GM21576 (cell line): Measurements from ENCODE around the gene RPL5.
"Not testable (repeated sequence)": the region's sequence is repeated elsewhere in the genome, so short reads cannot be mapped to it uniquely, and the experiment has no call there.

Experiments used
- ATAC-seq: cut with Tn5 transposase; IDR thresholded peaks from one replicate; pipeline ENCODE4 v1.9.1; 2021; ENCODE audit warnings: mild to moderate bottlenecking, moderate library complexity; ENCODE audit not compliant: unreplicated experiment

The RPL5 gene

DNA sequence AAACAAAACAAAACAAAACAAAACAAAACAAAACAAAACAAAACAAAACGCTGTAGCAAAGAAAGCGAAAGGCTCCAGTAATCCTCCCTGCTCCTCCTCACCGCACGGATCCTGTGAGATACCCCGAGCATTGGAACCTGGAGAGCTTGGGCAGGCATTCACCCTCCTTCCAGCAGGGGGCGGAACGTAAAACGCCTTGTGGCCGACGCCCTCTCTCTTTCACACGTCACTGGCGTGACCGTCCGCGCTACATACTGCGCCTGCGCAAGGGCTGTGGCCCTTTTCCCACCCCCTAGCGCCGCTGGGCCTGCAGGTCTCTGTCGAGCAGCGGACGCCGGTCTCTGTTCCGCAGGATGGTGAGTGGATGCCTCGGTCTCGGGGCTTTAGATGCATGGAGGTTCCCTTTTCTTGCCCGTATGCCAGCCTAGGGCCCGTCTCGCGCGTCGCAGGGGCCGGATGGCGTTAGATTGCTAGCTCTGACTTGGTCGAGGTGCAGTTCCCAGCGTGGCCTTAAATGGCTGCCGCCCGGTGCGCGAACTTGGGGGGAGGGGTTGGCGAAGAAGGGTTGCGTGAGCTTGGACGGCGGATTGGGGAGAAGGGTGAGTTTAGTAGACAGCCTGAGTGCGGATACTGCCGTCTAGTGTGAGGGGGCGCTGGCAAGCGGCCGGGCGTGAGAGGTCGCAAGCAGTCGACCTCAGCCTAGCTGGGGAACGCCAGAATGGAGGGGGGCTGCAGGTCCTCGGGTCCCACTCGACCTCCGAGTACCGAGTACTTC lies at the start of gene RPL5:
Gene RPL5, plus strand, starts transcription at position 279 of the 775 bp plus-strand sequence. Its CDS starts 75 bp downstream, at position 354.
- ATAC-seq = peak; percentile 90

DNA sequence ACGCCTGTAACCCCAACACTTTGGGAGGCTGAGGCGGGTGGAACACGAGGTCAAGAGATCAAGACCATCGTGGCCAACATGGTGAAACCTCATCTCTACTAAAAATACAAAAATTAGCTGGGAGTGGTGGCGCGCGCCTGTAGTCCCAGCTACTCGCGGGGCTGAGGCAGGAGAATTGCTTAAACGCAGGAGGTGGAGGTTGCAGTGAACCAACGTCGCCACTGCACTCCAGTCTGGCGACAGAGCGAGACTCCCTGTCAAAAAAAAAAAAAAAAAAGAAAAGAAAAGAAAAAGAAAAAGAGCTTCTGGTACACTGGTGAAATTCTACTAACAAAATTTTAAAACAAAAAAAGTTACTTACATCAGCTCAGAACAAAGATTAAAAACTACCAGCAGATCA lies 48.3 kb upstream of the RPL5 start:
- ATAC-seq = not testable (repeated sequence)

GRCh38 chr1:92784021-92784638 lies 47.7 kb upstream of the RPL5 start:
- ATAC-seq = peak; percentile 2

- ATAC-seq = peak; percentile 93
Observed at GRCh38 chr1:92784639-92785500, 47.0 kb upstream of the RPL5 start, which contains the start of gene EVI5. EVI5 (minus strand) TSS chr1:92785108; CDS start chr1:92736546, 48,562 bp downstream.

DNA sequence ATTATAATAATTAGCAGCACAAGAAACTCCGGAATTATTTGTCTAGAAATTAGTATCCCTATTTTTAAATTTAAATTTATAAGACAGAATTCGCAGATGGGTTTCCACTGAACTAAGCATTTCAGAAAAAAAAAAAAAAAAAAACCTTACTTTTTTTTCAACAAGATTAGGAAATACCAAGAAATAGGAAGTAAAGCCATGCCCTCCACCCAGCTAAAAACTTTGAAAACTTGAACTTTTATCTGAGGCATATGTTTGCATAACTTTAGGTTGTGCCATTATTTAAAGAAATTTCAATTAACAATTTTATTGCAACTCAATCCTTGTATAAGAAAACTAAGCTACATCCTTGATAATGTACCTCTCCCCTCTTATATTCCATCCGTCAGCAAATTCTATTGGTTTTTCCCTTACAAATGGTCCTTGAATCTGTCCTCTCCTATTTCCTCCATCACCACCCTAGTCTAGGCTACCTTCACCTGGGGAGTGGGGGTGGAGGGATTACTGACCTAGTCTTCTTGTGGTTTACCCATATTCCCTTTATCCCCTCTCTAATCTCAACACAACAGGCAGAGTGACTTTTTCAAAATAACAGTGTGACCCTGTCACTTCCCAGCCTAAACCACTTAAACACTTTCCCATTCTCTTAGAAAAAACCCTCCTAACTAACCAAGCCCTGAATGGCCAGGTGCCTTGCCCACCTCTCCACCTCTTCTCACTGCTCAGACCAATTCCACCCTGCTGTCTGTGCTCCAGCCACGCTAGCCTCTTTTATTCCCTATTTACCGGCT lies 45.5 kb upstream of the RPL5 start:
- no peak for ATAC-seq

- ATAC-seq = no peak
Observed at GRCh38 chr1:92790081-92790480, 41.8 kb upstream of the RPL5 start.

DNA sequence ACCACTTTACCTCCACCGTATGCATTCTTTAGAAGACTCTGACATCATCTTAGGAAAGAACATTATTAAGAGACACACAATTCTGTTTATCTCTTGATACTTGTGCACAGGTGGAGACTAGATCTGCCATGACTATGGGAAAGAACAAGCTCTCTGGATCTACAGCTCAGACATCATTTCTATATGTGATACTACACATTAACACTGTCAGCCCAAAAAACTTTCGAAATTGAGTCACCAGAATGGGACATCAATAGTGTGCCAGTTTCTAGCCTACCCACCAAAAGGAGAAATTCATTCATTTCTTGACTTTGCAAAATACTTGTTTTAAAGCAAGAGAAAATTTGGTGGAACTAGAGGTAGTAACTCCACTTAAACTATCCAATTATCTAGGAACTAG lies 41.0 kb upstream of the RPL5 start:
- ATAC-seq = no peak

DNA sequence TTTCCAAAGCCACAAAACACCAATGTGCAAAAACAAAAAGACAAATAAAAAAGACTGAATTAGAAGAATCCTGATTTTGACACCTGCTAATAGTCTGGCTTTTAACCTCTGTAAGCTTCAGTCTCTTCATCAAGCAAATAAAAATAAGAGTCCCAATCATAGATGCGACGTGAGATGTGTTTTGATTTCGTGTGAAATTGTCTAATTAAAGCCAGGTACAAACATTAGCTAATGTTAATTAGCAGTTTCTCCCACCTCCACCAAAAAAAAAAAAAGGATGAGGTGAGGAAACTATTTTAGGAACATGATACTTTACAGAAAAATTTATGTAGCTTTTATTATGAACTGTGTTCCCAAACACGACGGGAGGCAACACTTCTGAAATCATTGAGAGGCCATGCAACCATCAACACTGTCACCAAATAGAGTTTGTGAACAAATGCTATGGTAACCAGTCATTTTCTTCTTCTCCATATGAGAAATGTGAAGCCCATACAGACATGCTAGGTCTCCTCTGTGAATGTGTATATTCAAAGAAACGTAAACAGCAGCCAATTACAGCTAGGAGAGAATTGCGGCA lies 40.3 kb upstream of the RPL5 start:
- no peak for ATAC-seq

DNA sequence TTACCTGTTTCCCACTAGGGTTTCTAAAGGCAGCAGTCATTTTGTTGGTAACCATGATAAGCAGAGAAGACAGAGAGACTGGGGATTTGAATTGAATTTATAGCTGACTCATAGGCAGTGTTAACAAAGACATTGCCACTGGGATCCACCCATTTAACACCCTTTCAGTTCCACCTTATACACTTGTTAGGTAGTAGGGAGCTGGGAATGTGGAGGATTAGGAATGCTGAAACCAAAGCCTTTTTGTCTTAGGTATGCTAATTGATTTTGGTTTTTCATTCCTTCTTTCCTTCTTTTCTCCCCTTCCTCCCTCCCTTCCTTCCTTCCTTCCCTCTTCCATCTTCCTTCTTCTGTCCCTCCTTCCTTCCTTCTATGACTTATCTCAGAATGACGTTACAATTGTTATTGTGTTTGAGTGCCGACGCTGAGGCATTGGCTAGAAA lies 39.5 kb upstream of the RPL5 start:
- no peak for ATAC-seq

GRCh38 chr1:92795166-92795565 lies 36.7 kb upstream of the RPL5 start:
- ATAC-seq = no peak

- no peak for ATAC-seq
Observed at GRCh38 chr1:92797297-92797696, 34.5 kb upstream of the RPL5 start.

DNA sequence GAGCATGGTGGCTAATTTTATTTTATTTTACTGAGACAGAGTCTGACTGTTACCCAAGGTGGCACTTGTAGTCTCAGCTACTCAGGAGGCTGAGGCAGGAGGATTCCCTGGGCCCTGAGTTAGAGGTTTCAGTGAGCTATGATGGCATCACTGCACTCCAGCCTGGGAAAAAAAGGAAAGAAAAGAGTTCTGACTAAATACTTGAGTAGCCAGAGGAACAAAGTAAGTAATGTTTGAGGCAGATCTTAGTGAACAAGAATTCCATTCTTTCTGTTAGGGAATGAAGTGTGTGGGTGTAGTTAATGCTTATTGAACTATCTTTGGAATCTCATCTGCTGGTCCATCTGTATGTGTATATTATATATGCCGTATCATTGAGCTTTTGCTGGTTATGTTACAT lies 33.9 kb upstream of the RPL5 start:
- ATAC-seq = no peak

DNA sequence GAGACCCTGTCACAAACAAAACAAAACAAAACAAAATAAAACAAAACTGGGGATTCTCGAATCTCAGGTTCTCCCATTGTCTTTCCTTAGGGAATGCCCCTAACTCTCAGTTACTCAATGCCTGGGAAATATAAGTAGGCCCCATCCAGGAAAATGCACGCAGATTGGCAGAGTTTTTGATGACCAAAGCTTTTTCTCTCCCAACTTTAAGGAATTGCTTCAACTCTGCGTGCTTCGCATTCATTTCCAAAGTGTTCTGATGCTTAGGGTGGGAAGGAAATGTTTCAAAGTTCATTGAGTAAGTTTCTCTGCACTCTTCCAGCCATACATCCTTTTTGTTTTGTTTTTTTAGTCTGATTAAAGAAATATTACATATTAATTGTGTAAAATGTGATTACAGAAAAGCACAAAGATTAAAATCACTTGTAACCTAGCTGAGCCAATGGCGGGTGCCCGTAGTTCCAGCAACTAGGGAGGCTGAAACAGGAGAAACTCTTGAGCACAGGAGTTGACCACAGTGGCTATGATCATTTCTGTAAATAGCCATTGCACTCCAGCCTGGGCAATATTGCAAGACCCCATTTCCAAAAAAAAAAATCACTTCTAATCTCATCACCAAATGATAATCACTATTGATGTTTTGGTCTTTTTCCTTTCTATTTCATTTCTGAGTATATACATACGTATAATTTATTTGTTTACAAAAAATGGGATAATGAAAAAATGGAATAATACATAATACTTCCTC lies 28.5 kb upstream of the RPL5 start:
- ATAC-seq = no peak

DNA sequence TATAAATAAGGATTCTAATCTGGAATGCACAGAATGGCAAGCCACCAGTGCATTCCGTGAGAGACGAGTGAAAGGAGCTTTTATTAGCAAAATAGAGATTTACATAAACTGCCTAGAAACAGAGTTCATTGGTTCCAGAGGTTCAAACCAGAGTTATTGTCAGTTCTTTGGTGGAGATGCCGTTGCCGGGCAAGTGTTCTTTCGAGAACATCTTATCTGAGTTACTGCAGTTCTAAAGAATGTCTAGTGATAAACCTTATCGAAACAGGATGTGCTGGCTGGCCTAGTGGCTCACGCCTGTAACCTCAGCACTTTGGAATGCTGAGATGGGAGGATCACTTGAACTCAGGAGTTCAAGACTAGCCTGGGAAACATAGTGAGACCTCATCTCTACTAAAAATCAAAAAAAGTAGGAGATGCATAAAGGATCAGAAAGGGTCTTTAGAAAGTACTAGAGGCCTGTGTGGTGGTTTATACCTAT lies 27.1 kb upstream of the RPL5 start:
- no peak for ATAC-seq

GRCh38 chr1:92805216-92805615 lies 26.6 kb upstream of the RPL5 start:
- ATAC-seq = no peak

GRCh38 chr1:92808381-92808780 lies 23.5 kb upstream of the RPL5 start:
- no peak for ATAC-seq

DNA sequence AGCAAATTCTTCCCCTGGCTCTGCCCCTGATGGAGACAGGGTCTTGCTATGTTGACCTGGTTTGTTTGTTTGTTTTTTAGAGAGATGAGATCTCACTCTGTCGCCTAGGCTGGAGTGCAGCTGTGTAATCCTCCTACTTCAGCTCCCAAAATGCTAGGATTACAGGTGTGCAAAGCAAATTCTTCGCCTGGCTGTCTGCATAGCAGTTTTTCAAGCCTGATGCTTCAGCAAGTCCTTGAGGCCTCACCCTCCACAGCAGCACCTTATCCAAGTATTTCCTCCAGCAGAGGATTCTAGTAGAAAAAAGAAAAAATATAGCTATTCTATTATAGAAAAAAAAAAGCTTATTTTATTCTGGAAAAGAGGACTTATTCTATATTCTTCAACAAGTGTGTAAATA lies 15.1 kb upstream of the RPL5 start:
- ATAC-seq = no peak

- ATAC-seq = no peak
Observed at GRCh38 chr1:92817137-92817697, 14.6 kb upstream of the RPL5 start.
